RKO (cell line): ENCODE data around the gene USH2A.
"Not testable (repeated sequence)": the region's sequence is repeated elsewhere in the genome, so short reads cannot be mapped to it uniquely, and the experiment has no call there.

ENCODE experiments used
- DNase-seq: peaks from one replicate; pipeline ENCODE4 v3.0.0-alpha.2; 2016; ENCODE audit warnings: low spot score

The USH2A gene

GRCh38 chr1:216047811-216048572, 375.3 kb downstream of the USH2A start:
- no peak for DNase-seq

- DNase-seq = no peak
Observed at GRCh38 chr1:216046336-216046735, 376.9 kb downstream of the USH2A start.

- peak; percentile 71 for DNase-seq
Observed at GRCh38 chr1:216045400-216045799, 377.8 kb downstream of the USH2A start.

- no peak for DNase-seq
Observed at GRCh38 chr1:216044538-216044937, 378.7 kb downstream of the USH2A start.

- DNase-seq = peak; percentile 18
Observed at GRCh38 chr1:216034506-216034905, 388.7 kb downstream of the USH2A start.

- no peak for DNase-seq
Observed at GRCh38 chr1:216032961-216033614, 390.2 kb downstream of the USH2A start.

- DNase-seq = no peak
Observed at GRCh38 chr1:216032284-216032683, 391.0 kb downstream of the USH2A start.

GRCh38 chr1:216028631-216029030, 394.6 kb downstream of the USH2A start:
- no peak for DNase-seq

GRCh38 chr1:216024546-216024945, 398.7 kb downstream of the USH2A start:
- DNase-seq = no peak

- DNase-seq = no peak
Observed at GRCh38 chr1:216020743-216021345, 402.4 kb downstream of the USH2A start.

- no peak for DNase-seq
Observed at GRCh38 chr1:216015116-216015515, 408.1 kb downstream of the USH2A start.

- no peak for DNase-seq
Observed at GRCh38 chr1:216014086-216014485, 409.2 kb downstream of the USH2A start.

- not testable (repeated sequence) for DNase-seq
Observed at GRCh38 chr1:216009456-216009855, 413.8 kb downstream of the USH2A start.

GRCh38 chr1:216005916-216006315, 417.3 kb downstream of the USH2A start:
- DNase-seq = no peak

- peak; percentile 21 for DNase-seq
Observed at GRCh38 chr1:215992620-215993019, 430.6 kb downstream of the USH2A start.

GRCh38 chr1:215987092-215987875, 436.0 kb downstream of the USH2A start:
- no peak for DNase-seq

GRCh38 chr1:215986401-215986800, 436.8 kb downstream of the USH2A start:
- no peak for DNase-seq

- no peak for DNase-seq
Observed at GRCh38 chr1:215983680-215984079, 439.6 kb downstream of the USH2A start.

GRCh38 chr1:215971793-215972441, 451.3 kb downstream of the USH2A start:
- DNase-seq = no peak

- no peak for DNase-seq
Observed at GRCh38 chr1:215970406-215970805, 452.8 kb downstream of the USH2A start.

- DNase-seq = no peak
Observed at GRCh38 chr1:215963621-215964020, 459.6 kb downstream of the USH2A start.

GRCh38 chr1:215963040-215963439, 460.2 kb downstream of the USH2A start:
- no peak for DNase-seq
